RKO (cell line): ENCODE results near the gene IL20RB.

Experiments
- DNase-seq: peaks from one replicate; pipeline ENCODE4 v3.0.0-alpha.2; 2016; ENCODE audit warnings: low spot score

IL20RB gene

DNA sequence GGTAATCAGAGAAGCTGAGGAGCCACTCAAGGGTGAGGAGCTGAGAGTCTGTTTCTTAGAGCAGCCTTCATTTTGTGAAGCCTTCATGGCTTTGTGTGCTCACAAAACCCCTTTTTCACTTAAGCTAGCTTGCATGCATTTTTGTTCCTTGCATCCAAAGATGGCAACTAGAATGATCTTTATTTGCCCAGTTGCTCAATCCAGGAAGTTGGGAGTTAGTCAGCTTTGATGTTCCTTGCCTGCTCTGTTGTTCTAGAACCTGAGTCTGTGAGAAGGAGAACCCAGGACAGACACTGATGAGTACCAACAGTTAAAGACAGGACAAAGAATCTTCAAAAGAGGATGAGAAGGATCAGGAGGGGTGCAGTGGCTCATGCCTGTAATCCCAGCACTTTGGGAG, 81.8 kb downstream of the IL20RB start:
- DNase-seq = no peak

DNA sequence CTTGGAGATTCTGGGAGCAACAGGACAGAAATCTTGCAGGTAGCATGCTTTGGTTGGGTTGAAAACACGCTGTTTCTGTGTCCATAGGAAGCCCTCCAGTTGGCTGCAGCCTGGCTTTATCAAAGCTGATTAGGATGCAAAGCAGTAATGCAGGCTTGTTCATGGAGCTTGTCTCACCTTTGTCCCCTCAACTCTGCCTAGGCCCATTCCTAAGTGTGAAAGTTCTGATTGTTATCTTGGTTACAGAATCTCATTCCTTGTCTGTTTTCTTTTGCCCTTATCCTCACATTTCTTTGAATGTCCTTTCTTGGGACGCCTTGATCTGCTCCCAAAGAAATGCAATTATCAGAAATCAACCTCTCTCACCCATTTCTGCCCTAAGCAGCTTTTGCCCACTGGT, 83.5 kb downstream of the IL20RB start:
- DNase-seq = no peak

DNA sequence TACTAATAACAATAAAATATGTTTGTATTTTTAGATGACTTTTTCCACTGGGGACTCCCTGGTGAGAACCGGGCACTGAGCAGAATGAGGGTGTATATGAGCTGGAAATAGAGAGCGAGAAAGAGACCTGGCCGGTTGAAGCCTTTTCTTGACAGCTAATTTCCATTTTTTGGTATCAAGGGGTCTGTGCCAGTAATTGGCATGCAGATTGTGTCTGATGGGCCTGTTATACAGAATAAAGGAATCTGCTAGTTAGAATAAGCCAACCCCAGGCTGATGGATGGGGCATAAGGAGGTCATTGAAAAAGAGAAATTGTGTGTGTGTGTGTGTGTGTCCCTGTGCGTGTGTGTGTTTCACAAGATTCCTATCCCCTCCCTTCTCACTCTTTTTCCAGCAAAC, 83.9 kb downstream of the IL20RB start:
- no peak for DNase-seq

DNA sequence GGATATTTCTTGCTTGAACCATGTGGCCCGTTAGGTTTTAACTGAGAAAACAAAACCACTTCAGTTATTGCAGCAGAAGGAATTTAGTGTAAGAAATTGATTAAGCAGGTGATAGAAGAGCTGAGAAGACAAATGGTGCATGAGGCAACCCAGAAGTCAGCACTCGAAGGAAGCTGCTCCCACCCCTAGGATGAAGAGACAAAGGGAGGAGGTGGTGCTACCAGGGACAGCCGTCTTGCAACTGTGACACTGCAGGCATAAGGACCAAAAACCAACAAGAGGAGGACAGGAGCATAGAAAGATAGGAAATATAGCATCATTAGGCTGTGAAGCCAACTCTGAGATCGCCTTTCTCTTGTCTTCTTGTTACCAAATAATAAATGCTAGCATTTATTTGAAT, 89.0 kb downstream of the IL20RB start:
- no peak for DNase-seq

DNA sequence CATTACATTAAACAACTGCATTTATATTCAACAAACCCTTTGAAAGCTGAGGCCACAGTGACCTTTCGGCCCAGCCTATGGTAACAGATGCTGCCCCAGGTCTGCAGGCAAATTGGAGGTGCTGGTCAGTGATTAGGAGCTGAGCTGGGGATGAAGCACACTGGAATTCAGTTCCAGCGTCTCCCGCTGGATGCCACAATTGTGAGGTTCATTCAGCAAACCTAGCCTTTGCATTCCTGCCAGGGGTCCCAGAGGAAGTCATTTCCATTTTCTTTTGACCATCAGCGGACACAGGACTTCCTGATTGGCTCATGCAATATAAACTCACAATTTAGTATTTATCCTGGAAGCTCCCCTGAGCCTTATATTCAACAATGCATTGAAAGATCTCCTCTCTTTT, 89.5 kb downstream of the IL20RB start:
- DNase-seq = no peak

DNA sequence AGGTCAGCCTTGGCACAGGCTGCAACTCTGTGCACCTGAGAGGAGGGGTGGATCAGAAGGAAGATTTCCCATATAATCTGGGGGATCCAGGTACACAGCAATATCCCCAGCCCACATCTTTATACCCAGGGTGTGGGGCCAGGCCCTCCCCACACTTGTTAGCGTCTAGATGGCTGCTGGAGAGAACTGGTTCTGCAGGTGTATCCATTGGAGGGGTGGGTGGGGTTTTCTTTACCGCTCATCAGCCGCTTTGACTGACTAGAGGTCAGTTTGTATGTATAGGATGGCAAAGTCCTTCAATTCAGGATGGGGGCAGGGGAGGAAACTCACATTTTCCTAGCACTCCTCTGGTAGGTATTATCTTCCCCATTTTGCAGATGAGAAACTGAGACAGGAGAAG, 92.5 kb downstream of the IL20RB start:
- DNase-seq = no peak

DNA sequence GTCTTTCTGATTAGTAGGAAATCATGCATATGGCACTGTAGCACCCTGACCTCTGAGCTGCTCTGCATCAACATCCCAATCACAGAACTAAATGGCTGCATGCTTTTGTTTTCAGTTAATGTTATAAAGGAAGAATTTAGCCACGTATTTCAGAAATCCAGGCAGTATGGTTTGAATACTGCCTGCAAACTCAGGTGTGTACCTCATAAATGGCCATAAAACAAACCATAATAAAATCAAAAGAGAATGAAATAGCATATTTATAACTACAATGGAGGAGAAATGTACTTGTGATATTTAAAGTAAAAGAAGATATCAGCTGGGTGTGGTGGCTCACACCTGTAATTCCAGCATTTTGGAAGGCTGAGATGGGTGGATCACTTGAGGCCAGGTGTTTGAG, 94.5 kb downstream of the IL20RB start:
- DNase-seq = no peak
